ENCODE data around the gene SLC26A3.
A peak's percentile ranks its signal among the peaks of the same experiment; 100 is the strongest.

Gene SLC26A3

DNA sequence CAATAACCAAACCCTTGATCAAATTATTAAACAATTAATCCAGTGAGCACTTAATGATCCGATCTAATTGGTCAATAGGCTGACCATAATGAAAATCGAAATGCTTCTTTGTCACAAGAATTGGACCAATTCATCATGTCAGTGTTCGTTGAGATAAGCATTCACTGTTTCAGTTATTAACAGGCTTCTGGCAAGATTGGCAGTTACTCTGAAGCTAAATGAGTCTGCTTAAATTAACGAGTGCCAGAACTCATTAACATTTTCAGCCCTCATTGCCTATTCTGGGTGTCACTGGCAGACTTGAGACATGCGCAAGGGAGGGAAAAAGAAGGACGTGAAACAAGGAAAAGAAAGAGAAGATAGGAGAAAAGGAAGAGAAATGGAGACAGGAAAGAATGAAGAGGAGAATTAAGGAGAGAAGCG lies 30.7 kb upstream of the SLC26A3 start:
- H3K27ac Mint-ChIP-seq, result no peak overlapping the region
- H3K27me3 Mint-ChIP-seq, result peaks cover 5% of the 10 kb centered on the region
- no peaks in the 10 kb centered on the region for H3K4me1 Mint-ChIP-seq (ENCODE audit: low read depth)
- no peak overlapping the region for H3K4me3 Mint-ChIP-seq
- no peaks in the 10 kb centered on the region for H3K36me3 Mint-ChIP-seq (ENCODE audit: low read depth)
- no peaks in the 10 kb centered on the region for H3K9me3 Mint-ChIP-seq

DNA sequence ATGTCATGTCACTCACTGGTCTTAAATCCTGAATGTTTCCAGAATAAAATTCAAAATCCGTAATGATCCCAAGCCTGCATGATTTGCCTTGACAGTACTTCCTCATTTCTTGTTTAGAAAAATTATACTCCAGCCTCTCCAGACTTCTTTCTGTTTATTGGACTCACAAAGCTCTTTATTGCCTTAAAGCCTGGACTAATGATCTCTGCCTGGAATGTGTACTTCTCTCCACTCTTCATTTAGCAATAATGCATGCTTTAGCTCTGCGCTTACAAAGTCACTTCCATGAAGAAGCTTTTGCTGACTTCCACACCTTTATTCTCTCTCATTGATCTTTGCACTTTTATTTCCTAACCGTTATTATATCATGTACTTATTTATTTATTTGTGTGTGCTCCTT lies 27.4 kb upstream of the SLC26A3 start:
- Mint-ChIP-seq H3K27ac (no peak overlapping the region), H3K4me1 (ENCODE audit: low read depth) (no peaks in the 10 kb centered on the region), H3K27me3 (peaks cover 5% of the 10 kb centered on the region), H3K36me3 (ENCODE audit: low read depth) (no peaks in the 10 kb centered on the region), H3K4me3 (no peak overlapping the region), H3K9me3 (no peaks in the 10 kb centered on the region)

DNA sequence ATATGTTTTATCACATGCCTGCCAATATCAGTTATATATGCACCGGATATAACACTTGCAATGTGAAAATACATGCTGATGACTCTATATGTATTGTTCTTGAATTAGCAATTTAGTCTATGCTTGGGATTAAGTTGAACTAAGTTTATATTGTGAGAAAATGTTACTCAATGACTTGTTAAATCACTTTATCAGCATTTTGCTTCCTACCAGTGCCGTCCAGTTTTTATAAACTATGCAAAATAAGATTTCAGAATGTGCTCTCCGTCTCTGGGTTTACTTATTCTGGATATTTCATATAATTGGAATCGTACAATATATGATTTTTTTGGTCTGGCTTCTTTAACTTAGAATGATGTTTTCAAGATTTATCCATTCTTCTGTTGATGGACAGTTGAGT lies 25.5 kb upstream of the SLC26A3 start:
- H3K27ac Mint-ChIP-seq, result no peak overlapping the region
- no peaks in the 10 kb centered on the region for H3K9me3 Mint-ChIP-seq
- no peaks in the 10 kb centered on the region for H3K36me3 Mint-ChIP-seq (ENCODE audit: low read depth)
- peaks cover 5% of the 10 kb centered on the region for H3K27me3 Mint-ChIP-seq
- no peaks in the 10 kb centered on the region for H3K4me1 Mint-ChIP-seq (ENCODE audit: low read depth)
- no peak overlapping the region for H3K4me3 Mint-ChIP-seq

DNA sequence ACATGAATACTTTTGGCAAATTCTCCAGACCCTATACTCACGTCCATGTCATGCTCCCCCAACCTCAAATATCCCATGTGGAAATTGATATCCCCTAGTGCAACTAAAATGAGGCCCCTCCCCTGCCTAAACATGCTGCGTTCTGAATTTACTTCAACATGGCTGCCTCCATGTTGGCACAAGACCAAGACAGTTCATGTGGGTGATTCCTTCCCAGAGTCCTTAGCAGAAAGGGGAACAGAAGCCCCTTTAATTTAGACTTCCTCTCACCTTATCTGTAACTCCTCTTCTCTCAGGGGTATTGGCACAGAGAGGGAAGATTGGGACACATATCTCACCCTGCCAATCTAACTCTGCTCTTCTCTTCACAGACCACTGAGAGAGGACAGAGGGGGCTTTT lies 24.5 kb upstream of the SLC26A3 start:
- Mint-ChIP-seq H3K4me3 (no peak overlapping the region), H3K27me3 (peaks cover 5% of the 10 kb centered on the region), H3K4me1 (ENCODE audit: low read depth) (no peaks in the 10 kb centered on the region), H3K36me3 (ENCODE audit: low read depth) (no peaks in the 10 kb centered on the region), H3K9me3 (no peaks in the 10 kb centered on the region), H3K27ac (no peak overlapping the region)

DNA sequence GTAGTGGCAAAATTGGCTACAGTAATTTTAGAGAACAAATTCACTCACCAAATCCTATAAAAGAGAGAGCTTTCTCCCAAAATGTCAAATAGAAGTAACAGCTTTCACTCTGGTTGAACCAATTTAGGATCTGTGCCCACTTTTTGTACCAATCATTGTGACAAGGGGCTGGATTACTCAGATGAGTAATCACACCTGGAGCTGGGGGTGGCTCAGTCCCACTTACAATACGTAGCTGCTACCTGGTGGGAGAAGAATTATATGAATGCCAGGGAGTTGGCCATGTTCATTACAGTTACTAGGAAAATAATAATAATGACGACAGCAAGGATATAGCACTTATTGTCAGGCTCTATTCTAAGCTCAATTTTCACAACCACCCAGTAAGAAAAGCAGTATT lies 23.4 kb upstream of the SLC26A3 start:
- H3K27ac Mint-ChIP-seq, result no peak overlapping the region
- H3K4me3 Mint-ChIP-seq, result no peak overlapping the region

DNA sequence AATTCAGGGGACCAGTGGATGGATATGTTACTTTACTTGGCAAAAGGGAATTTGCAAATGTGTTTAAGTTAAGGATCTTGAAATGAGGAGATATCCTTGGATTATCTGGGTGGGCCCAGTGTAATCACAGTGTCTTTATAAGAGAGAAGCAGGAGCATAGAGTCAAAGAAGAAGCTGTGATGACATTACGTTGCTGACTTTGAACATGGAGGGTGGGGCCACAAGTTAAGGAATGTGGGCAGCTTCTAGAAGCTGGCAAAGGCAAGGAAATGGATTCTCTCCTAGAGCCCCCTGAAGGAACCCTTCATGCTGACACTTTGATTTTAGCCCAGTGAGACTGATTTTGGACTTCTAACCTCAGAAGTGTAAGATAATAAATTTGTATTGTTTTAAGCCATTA lies 21.8 kb upstream of the SLC26A3 start:
- no peaks in the 10 kb centered on the region for H3K9me3 Mint-ChIP-seq
- H3K4me1 Mint-ChIP-seq (ENCODE audit: low read depth), result no peaks in the 10 kb centered on the region
- H3K4me3 Mint-ChIP-seq, result no peak overlapping the region
- peaks cover 1% of the 10 kb centered on the region for H3K27me3 Mint-ChIP-seq
- no peak overlapping the region for H3K27ac Mint-ChIP-seq
- no peaks in the 10 kb centered on the region for H3K36me3 Mint-ChIP-seq (ENCODE audit: low read depth)

More for the DNA sequence above, 23.4 kb upstream of the SLC26A3 start:
- H3K36me3 Mint-ChIP-seq (ENCODE audit: low read depth), result no peaks in the 10 kb centered on the region
- H3K4me1 Mint-ChIP-seq (ENCODE audit: low read depth), result no peaks in the 10 kb centered on the region
- H3K27me3 Mint-ChIP-seq, result peaks cover 5% of the 10 kb centered on the region
- no peaks in the 10 kb centered on the region for H3K9me3 Mint-ChIP-seq

DNA sequence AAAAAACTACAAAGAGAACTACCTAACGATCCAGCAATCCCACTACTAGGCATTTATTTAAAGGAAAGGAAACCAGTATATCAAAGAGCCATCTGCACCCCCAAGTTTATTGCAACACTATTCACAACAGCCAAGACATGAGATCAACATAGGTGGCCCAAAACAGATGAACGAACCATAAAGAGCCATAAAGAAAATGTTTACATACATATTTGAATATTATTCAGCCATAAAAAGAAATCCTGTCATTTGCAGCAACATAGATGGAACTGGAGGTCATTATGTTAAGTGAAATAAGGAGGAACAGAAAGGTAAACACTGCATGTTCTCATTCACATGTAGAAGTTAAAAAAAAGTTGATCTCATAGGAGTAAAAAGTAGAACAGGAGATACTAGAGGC lies 15.6 kb upstream of the SLC26A3 start:
- Mint-ChIP-seq H3K9me3 (no peaks in the 10 kb centered on the region), H3K36me3 (ENCODE audit: low read depth) (no peaks in the 10 kb centered on the region), H3K4me3 (no peak overlapping the region), H3K27ac (no peak overlapping the region), H3K27me3 (no peaks in the 10 kb centered on the region), H3K4me1 (ENCODE audit: low read depth) (peaks cover 29% of the 10 kb centered on the region)

DNA sequence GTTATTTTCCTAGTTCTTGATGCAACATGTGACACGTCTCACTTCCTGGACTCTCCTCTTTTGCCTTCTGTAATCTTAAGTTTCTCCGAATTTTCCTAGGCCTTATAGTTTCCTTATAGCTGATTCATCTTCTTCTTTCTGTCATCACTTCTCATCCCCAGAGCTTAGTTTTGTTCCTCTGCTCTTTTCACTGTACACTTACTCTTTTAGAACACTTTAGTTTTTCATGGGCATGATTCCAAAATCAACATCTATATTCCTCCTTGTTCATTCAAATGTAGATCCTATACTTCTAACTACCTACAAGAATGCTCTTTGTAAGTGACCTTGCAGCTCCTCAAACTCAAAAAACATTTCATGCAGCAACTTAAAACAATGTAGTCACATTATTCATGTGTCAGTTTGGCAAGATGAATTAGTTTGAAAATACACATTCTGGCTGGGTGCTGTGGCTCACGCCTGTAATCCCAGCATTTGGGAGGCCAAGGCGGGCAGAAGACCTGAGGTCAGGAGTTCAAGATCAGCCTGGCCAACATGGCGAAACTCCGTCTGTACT lies 13.1 kb upstream of the SLC26A3 start:
- no peaks in the 10 kb centered on the region for H3K9me3 Mint-ChIP-seq
- H3K27ac Mint-ChIP-seq, result peak overlapping the region; percentile 92
- peak overlapping the region; percentile 5 for H3K4me3 Mint-ChIP-seq
- peaks cover 34% of the 10 kb centered on the region for H3K4me1 Mint-ChIP-seq (ENCODE audit: low read depth)
- H3K36me3 Mint-ChIP-seq (ENCODE audit: low read depth), result no peaks in the 10 kb centered on the region
- H3K27me3 Mint-ChIP-seq, result no peaks in the 10 kb centered on the region

DNA sequence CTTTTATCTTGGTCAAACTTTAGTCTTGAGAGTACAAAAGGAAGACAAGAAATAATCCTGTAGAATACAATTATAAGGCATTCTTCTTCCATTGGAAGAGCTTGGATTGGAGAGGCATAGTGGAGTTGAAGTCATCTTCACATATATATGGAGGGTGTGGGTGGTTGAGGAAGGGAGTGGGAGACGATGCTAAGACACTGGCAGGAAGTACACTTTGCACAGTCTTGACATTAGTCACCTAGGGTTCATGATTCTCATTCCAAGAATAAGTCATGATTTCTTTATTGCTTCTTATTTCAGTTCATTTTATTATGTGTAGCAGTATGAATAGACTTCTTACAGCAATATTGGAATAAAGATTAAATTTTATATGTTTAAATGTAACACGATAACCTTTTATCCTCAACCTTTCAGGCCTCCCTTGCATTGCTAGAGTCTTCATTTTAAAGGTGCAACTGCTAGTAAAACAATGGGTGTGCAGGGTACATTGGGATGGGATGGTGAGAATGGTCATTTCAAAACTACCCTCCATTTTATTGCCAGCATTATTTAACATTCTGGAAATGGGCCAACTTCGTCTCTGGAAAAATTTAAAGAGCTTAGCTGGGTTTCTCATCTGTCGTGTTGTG lies 12.3 kb upstream of the SLC26A3 start:
- Mint-ChIP-seq H3K4me1 (ENCODE audit: low read depth) (peaks cover 37% of the 10 kb centered on the region), H3K27ac (peak overlapping the region; percentile 92), H3K9me3 (no peaks in the 10 kb centered on the region), H3K36me3 (ENCODE audit: low read depth) (no peaks in the 10 kb centered on the region), H3K4me3 (peak overlapping the region; percentile 44), H3K27me3 (no peaks in the 10 kb centered on the region)

DNA sequence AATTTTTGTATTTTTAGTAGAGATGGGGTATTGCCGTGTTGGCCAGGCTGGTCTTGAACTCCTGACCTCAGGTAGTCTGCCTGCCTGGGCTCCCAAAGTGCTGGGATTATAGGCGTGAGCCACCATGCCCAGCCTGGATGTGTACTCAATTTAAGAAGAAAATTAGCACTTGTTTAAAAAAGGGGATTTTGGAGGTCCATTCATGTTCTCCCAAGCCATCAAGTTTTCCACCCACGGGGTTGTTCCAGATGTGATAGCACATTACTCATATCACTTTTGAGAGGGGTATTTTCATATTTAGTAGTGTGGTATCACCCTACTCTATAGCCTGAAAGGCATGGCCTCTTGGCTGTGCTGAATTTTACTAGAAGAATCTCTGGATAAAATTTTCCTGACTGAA lies 10.5 kb upstream of the SLC26A3 start:
- H3K4me3 Mint-ChIP-seq, result peak overlapping the region; percentile 5
- H3K9me3 Mint-ChIP-seq, result no peaks in the 10 kb centered on the region
- H3K4me1 Mint-ChIP-seq (ENCODE audit: low read depth), result peaks cover 37% of the 10 kb centered on the region
- peak overlapping the region; percentile 93 for H3K27ac Mint-ChIP-seq
- H3K36me3 Mint-ChIP-seq (ENCODE audit: low read depth), result no peaks in the 10 kb centered on the region
- no peaks in the 10 kb centered on the region for H3K27me3 Mint-ChIP-seq

DNA sequence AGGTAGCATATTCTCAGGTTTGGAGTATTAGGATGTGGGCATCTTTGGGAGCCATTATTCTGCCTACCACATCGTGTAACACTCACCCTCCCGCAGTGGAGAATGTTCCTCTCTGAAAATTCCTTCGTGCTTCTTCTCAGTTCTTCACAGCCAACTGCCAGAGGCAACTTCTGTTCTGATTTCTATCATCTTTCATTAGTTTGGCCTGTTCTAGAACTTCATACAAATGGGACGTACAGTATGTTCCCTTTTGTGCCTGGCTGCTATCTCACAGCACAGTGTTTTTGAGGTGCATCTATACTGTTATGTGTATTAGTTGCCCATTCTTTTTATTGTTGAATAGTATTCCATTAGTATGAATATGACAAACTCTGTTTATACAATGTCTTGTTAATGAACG lies 8.9 kb upstream of the SLC26A3 start:
- Mint-ChIP-seq H3K4me1 (ENCODE audit: low read depth) (peaks cover 37% of the 10 kb centered on the region), H3K4me3 (no peak overlapping the region), H3K9me3 (no peaks in the 10 kb centered on the region), H3K27me3 (no peaks in the 10 kb centered on the region), H3K36me3 (ENCODE audit: low read depth) (no peaks in the 10 kb centered on the region), H3K27ac (no peak overlapping the region)

DNA sequence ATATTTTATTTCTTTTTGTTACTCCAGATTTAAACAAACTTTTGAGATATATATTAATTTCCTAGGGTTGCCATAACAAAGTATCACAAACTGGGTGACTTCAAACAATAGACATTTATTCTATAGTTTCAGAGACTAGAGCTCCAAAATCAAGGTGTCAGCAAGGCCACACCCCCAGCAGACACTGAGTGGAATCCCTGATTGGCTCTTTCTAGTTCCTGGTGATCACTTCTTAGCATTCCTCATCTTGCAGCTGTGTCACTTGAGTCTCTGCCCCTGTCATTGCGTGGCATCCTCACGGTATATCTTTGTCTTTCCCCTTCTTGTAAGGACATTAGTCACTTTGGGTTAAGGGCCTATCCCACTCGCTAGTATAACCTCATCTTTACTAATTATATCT lies 7.6 kb upstream of the SLC26A3 start:
- no peak overlapping the region for H3K27ac Mint-ChIP-seq
- no peaks in the 10 kb centered on the region for H3K27me3 Mint-ChIP-seq
- no peaks in the 10 kb centered on the region for H3K36me3 Mint-ChIP-seq (ENCODE audit: low read depth)
- H3K9me3 Mint-ChIP-seq, result no peaks in the 10 kb centered on the region
- peaks cover 28% of the 10 kb centered on the region for H3K4me1 Mint-ChIP-seq (ENCODE audit: low read depth)
- H3K4me3 Mint-ChIP-seq, result no peak overlapping the region

DNA sequence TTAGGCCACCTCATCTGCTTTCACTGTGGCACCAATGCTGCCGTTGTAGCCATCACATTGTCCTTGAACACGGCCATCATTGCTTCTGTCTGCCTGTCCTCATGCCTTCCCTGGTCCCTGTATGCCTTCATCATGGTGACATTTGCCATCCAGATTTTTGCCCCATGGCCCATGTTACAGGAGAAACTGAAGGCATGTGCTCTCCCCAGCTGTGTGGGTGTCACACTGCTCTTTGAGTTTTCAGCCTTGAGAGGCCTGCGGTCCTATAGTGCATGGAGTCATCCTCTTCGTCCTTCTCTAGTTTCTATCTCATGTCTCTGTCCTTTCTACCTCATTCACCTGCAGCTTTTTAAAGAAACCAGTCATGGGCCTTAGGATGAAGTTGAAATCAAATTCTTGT lies 6.2 kb upstream of the SLC26A3 start:
- Mint-ChIP-seq H3K27me3 (no peaks in the 10 kb centered on the region), H3K4me3 (no peak overlapping the region), H3K27ac (no peak overlapping the region), H3K36me3 (ENCODE audit: low read depth) (no peaks in the 10 kb centered on the region), H3K4me1 (ENCODE audit: low read depth) (peaks cover 13% of the 10 kb centered on the region), H3K9me3 (no peaks in the 10 kb centered on the region)

DNA sequence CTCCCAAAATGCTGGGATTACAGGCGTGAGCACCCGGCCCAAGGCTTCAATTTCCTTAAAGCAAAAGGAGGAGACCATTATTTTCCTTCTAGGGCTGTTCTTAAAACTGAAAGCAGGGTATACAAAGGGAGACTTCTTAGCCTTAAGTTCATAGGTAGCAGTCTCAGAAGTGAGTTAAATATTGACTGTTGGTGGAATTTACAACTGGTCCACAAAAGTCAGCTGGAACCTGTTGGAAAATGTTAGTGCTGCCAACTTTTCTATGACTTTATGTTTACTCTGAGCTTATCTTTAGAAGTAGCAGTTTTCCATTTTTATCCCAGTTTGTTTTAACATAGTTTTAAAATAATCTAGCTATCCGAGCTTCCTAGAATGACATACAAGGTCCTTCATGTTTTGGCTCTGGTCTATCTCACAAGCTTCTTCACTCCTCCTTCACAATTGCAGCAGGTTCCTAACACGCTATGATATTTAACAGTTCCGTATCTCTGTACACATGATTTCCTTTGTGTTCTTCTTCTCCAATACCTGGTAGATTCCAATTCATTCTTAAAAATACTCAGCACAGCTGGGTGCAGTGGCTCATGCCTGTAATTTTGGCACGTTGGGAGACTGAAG lies 3.3 kb downstream of the SLC26A3 start:
- no peak overlapping the region for H3K4me3 Mint-ChIP-seq
- no peaks in the 10 kb centered on the region for H3K9me3 Mint-ChIP-seq
- no peak overlapping the region for H3K27ac Mint-ChIP-seq
- no peaks in the 10 kb centered on the region for H3K36me3 Mint-ChIP-seq (ENCODE audit: low read depth)
- H3K27me3 Mint-ChIP-seq, result peaks cover 7% of the 10 kb centered on the region
- H3K4me1 Mint-ChIP-seq (ENCODE audit: low read depth), result no peaks in the 10 kb centered on the region

DNA sequence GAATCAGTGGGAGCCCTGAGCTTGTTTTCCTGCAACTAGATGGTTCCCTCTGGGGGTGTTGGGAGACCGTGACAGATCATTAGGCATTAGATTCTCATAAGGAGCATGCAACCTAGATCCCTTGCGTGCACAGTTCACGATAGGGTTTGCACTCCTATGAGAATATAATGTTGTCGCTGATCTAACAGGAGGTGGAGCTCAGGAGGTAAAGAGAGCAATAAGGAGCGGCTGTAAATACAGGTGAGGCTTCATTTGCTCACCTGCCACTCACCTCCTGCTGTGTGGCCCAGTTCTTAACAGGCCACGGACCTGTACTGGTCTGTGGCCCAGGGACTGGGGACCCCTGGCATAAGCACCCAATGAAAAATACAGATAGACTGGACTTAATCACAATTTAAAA lies 10.7 kb downstream of the SLC26A3 start:
- peaks cover 11% of the 10 kb centered on the region for H3K27me3 Mint-ChIP-seq
- no peaks in the 10 kb centered on the region for H3K4me1 Mint-ChIP-seq (ENCODE audit: low read depth)
- no peak overlapping the region for H3K27ac Mint-ChIP-seq
- H3K9me3 Mint-ChIP-seq, result no peaks in the 10 kb centered on the region
- H3K4me3 Mint-ChIP-seq, result no peak overlapping the region
- H3K36me3 Mint-ChIP-seq (ENCODE audit: low read depth), result no peaks in the 10 kb centered on the region

DNA sequence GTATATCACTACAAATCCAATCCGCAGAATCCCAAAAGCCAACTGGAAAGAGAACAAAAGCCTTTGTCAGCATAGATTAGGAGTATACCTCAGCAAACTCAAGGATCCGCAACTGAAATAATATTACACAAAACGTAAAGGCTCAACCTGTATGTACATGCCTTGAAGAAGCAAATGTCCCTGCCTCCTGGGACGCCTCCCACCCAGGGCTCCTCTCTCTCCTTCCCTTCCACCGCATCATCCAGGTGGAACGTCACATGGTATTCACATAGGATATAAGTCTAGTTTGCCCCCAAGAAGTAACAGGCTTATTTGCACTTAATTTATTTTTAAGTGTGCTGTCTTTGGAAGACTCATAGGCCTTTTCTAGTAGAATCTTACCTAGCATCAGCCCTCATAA lies 13.4 kb downstream of the SLC26A3 start:
- Mint-ChIP-seq H3K4me3 (no peak overlapping the region), H3K36me3 (ENCODE audit: low read depth) (no peaks in the 10 kb centered on the region), H3K4me1 (ENCODE audit: low read depth) (peaks cover 18% of the 10 kb centered on the region), H3K27me3 (peaks cover 7% of the 10 kb centered on the region), H3K27ac (no peak overlapping the region), H3K9me3 (no peaks in the 10 kb centered on the region)
